Body of pancreas (tissue), 4 donors: Measurements from ENCODE around the gene ESPL1.

Source experiments
- POLR2A ChIP-seq, 3 donors: fragments of 450-650 bp; IDR thresholded peaks; one replicate each; pipeline ENCODE4 v1.6.1; 2016; ENCODE audit warnings: antibody characterized with exemption in 3 of 3, mild to moderate bottlenecking in 2 of 3
- TF ChIP-seq, protein P1 (sequence below), 7 experiments: fragments of 450-650 bp in 4 of 7; fragments of 200-600 bp in 3 of 7; sonication (generic) in 3 of 7; IDR thresholded peaks; one replicate each; pipeline ENCODE4 v1.5.1; 2016 to 2019; ENCODE audit warnings: antibody characterized with exemption in 7 of 7

DNA sequence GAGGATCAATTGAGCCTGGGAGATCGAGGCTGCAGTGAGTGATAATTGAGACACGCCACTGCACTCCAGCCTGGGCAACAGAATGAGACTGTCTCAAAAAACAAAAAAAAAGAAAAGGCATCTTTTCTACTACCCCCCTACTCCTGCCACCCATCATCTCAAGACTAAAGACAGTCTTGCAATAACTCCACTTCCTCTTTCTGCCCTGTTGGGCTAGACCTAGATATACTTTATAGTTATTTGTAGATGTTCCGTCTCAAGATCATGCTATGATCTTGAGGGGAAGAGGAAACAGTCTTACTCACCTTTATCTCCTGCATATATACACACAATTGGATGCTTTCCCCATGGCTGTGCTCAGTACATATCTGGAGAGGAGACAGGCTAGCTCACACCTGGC lies 12.1 kb upstream of the ESPL1 start:
- TF ChIP-seq, protein P1, sequence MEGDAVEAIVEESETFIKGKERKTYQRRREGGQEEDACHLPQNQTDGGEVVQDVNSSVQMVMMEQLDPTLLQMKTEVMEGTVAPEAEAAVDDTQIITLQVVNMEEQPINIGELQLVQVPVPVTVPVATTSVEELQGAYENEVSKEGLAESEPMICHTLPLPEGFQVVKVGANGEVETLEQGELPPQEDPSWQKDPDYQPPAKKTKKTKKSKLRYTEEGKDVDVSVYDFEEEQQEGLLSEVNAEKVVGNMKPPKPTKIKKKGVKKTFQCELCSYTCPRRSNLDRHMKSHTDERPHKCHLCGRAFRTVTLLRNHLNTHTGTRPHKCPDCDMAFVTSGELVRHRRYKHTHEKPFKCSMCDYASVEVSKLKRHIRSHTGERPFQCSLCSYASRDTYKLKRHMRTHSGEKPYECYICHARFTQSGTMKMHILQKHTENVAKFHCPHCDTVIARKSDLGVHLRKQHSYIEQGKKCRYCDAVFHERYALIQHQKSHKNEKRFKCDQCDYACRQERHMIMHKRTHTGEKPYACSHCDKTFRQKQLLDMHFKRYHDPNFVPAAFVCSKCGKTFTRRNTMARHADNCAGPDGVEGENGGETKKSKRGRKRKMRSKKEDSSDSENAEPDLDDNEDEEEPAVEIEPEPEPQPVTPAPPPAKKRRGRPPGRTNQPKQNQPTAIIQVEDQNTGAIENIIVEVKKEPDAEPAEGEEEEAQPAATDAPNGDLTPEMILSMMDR (IDR thresholded peaks at IDR 0.05), result no peak
- no peak for TF ChIP-seq POLR2A (IDR thresholded peaks at IDR 0.05)
